Right ventricle myocardium superior (tissue), 1 donor: ENCODE results near the gene ADAM23. TPM values are rescaled to one million over a fixed set of nuclear protein-coding genes. Genes with fewer than 3 reads are reported as not detected.

ENCODE experiments used
- total RNA-seq: library from RNA; stranded (reverse); fragmentation: NEBNext Ultra II Directional; extraction: Animal tissue kit (Norgen Biotek cat#: 25700); gene quantifications from one replicate; pipeline ENCODE4 v1.2.1, GENCODE V29; 2021
- donor health status: DM: no; HTN: yes; CAD: no; lungs with severe emphysema.

Gene ADAM23
- total RNA-seq, 1 donor from 2014 or later, result 58.9 TPM

Other genes with a start within 250 kb of the ADAM23 start
- gene ZDBF2, start 168.9 kb upstream of the ADAM23 start, total RNA-seq, result 6.7 TPM
- not detected for gene FAM237A, start 199.0 kb downstream of the ADAM23 start, total RNA-seq